Measurements from ENCODE around the gene TEC.
"Not testable (repeated sequence)": the region's sequence is repeated elsewhere in the genome, so short reads cannot be mapped to it uniquely, and the experiment has no call there.

The TEC gene

GRCh38 chr4:48175806-48176205 is 93.8 kb downstream of the TEC start:
- DNase-seq (ENCODE audit: extremely low spot score, insufficient read length, low read depth) = no peak
- FAIRE-seq = peak; percentile 52

- FAIRE-seq (no peak), DNase-seq (ENCODE audit: extremely low spot score, insufficient read length, low read depth) (no peak)
Measured at GRCh38 chr4:48175328-48175727, 94.3 kb downstream of the TEC start.

GRCh38 chr4:48173056-48173991 is 96.3 kb downstream of the TEC start:
- FAIRE-seq (peak; percentile 89), DNase-seq (ENCODE audit: extremely low spot score, insufficient read length, low read depth) (no peak)

- no peak for FAIRE-seq
- DNase-seq (ENCODE audit: extremely low spot score, insufficient read length, low read depth) = no peak
Measured at GRCh38 chr4:48172651-48173050, 97.0 kb downstream of the TEC start.

- FAIRE-seq = no peak
- no peak for DNase-seq (ENCODE audit: extremely low spot score, insufficient read length, low read depth)
Measured at GRCh38 chr4:48169636-48170035, 100.0 kb downstream of the TEC start.

GRCh38 chr4:48167538-48168263 is 101.9 kb downstream of the TEC start:
- peak; percentile 15 for FAIRE-seq
- DNase-seq (ENCODE audit: extremely low spot score, insufficient read length, low read depth) = no peak

GRCh38 chr4:48164561-48164960 is 105.1 kb downstream of the TEC start:
- not testable (repeated sequence) for FAIRE-seq

GRCh38 chr4:48163746-48164145 is 105.9 kb downstream of the TEC start:
- no peak for FAIRE-seq

More at GRCh38 chr4:48164561-48164960, 105.1 kb downstream of the TEC start:
- DNase-seq (ENCODE audit: extremely low spot score, insufficient read length, low read depth) = not testable (repeated sequence)

GRCh38 chr4:48162162-48162561 is 107.5 kb downstream of the TEC start:
- no peak for DNase-seq (ENCODE audit: extremely low spot score, insufficient read length, low read depth)
- no peak for FAIRE-seq

More at GRCh38 chr4:48163746-48164145, 105.9 kb downstream of the TEC start:
- no peak for DNase-seq (ENCODE audit: extremely low spot score, insufficient read length, low read depth)

GRCh38 chr4:48157271-48157670 is 112.4 kb downstream of the TEC start:
- FAIRE-seq (no peak), DNase-seq (ENCODE audit: extremely low spot score, insufficient read length, low read depth) (no peak)

- no peak for FAIRE-seq
- no peak for DNase-seq (ENCODE audit: extremely low spot score, insufficient read length, low read depth)
Measured at GRCh38 chr4:48156423-48156822, 113.2 kb downstream of the TEC start.

- no peak for DNase-seq (ENCODE audit: extremely low spot score, insufficient read length, low read depth)
- peak; percentile 69 for FAIRE-seq
Measured at GRCh38 chr4:48153791-48154550, 115.7 kb downstream of the TEC start.

GRCh38 chr4:48152259-48152658 is 117.4 kb downstream of the TEC start:
- DNase-seq (ENCODE audit: extremely low spot score, insufficient read length, low read depth) (no peak), FAIRE-seq (no peak)

GRCh38 chr4:48149827-48150370 is 119.7 kb downstream of the TEC start:
- DNase-seq (ENCODE audit: extremely low spot score, insufficient read length, low read depth) = no peak
- no peak for FAIRE-seq

- no peak for DNase-seq (ENCODE audit: extremely low spot score, insufficient read length, low read depth)
- FAIRE-seq = no peak
Measured at GRCh38 chr4:48147621-48148020, 122.0 kb downstream of the TEC start.

GRCh38 chr4:48141048-48141447 is 128.6 kb downstream of the TEC start:
- no peak for DNase-seq (ENCODE audit: extremely low spot score, insufficient read length, low read depth)
- peak; percentile 83 for FAIRE-seq

GRCh38 chr4:48139691-48140090 is 129.9 kb downstream of the TEC start:
- DNase-seq (ENCODE audit: extremely low spot score, insufficient read length, low read depth) (no peak), FAIRE-seq (no peak)

GRCh38 chr4:48138936-48139335 is 130.7 kb downstream of the TEC start:
- no peak for DNase-seq (ENCODE audit: extremely low spot score, insufficient read length, low read depth)
- peak; percentile 81 for FAIRE-seq

GRCh38 chr4:48138511-48138910 is 131.1 kb downstream of the TEC start:
- FAIRE-seq (no peak), DNase-seq (ENCODE audit: extremely low spot score, insufficient read length, low read depth) (no peak)

- FAIRE-seq = no peak
Measured at GRCh38 chr4:48137846-48138245, 131.8 kb downstream of the TEC start.

More at GRCh38 chr4:48137846-48138245, 131.8 kb downstream of the TEC start:
- no peak for DNase-seq (ENCODE audit: extremely low spot score, insufficient read length, low read depth)
